Measurements from ENCODE around the gene OTUD4.

Gene OTUD4

DNA sequence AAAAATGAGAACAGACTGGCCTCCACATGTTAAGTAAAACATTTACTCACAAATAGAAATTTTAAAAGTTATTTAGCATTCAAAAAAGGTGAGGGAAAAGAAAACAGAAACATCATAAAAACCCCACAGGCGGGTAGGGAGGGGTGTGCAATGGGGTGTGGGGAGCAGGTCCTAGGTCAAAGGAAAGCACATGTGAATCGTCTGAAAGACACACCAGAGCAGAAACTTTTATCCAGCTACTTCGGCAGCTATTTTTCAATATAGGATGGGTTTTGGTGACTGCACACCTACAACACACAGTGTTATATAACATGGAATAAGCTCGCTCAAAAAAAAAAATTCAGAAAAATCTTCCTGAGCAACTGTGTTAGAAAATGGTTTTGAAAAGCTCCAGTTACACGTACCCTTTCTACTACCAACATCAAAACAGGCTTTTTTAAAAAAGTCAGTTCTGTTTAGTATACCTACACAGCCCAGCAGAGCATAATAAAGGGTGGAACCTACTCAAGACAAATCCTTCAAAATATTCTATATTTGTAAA, 1.6 kb downstream of the OTUD4 start:
- no peak for DNase-seq (ENCODE audit: low read depth)

DNA sequence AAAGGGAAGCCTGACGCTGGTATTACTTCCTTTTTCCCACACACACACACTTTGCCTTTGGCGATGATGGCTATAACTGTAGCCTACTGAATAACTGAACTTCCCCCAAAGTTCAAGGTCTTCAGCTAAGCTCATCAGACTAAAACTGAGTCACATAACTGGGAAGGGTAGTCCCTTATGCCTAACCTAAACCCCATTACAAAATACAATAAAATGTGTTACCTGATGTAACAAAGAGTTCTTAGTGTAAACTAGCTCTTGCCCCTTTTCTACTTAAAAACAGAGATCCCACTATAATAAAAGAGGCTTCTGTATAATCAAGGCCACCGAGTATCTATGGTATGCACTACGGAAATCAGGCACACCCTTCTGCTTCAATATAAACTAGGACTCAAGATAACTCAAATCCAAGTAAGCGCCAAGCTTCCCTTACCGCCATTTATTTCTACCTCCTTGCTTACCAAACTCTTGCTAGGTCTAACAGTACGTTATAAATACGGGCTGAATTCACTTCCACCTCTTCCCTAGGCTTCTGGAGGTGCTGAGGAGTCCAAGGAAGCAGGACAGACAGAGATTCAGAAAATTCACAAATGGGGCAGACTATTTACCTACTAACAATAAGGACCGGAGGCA, 2.4 kb downstream of the OTUD4 start:
- TF ChIP-seq, protein P1, sequence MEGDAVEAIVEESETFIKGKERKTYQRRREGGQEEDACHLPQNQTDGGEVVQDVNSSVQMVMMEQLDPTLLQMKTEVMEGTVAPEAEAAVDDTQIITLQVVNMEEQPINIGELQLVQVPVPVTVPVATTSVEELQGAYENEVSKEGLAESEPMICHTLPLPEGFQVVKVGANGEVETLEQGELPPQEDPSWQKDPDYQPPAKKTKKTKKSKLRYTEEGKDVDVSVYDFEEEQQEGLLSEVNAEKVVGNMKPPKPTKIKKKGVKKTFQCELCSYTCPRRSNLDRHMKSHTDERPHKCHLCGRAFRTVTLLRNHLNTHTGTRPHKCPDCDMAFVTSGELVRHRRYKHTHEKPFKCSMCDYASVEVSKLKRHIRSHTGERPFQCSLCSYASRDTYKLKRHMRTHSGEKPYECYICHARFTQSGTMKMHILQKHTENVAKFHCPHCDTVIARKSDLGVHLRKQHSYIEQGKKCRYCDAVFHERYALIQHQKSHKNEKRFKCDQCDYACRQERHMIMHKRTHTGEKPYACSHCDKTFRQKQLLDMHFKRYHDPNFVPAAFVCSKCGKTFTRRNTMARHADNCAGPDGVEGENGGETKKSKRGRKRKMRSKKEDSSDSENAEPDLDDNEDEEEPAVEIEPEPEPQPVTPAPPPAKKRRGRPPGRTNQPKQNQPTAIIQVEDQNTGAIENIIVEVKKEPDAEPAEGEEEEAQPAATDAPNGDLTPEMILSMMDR (conservative IDR thresholded peaks at IDR 0.05; ENCODE audit: low read length), result no peak
- DNase-seq (ENCODE audit: low read depth), result peak; percentile 20

More for the DNA sequence above, 1.6 kb downstream of the OTUD4 start:
- peak overlapping the region; percentile 83 for H3K4me3 ChIP-seq (ENCODE audit: low read length)
- TF ChIP-seq, protein P1 (conservative IDR thresholded peaks at IDR 0.05; ENCODE audit: low read length), result no peak

DNA sequence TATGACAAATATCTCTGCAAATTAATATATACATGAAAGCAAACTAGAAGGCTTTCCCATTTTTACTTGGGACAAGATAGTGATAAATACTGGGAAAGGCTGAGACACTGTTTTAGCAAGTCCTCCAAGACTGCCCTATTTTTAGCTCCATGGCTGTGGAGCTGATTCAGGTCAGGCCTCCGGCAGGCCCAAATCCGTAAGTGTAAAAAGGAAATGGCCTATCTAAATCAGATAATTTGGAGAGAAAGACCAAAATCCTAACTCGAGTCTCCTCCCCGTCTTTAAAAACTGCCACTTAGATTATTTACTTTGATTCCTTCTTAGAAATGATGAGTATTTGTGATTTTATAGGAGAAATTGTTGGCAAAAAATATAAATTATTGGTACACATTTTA, 2.9 kb downstream of the OTUD4 start:
- peak; percentile 47 for DNase-seq (ENCODE audit: low read depth)
- TF ChIP-seq, protein P1 (conservative IDR thresholded peaks at IDR 0.05; ENCODE audit: low read length), result no peak
- peak overlapping the region; percentile 83 for H3K4me3 ChIP-seq (ENCODE audit: low read length)

More for the DNA sequence above, 2.4 kb downstream of the OTUD4 start:
- H3K4me3 ChIP-seq (ENCODE audit: low read length), result peak overlapping the region; percentile 83

GRCh38 chr4:145176641-145177432, 3.6 kb downstream of the OTUD4 start:
- DNase-seq (ENCODE audit: low read depth), result no peak
- TF ChIP-seq, protein P1 (conservative IDR thresholded peaks at IDR 0.05; ENCODE audit: low read length), result no peak
- peak overlapping the region; percentile 83 for H3K4me3 ChIP-seq (ENCODE audit: low read length)

- no peak for DNase-seq (ENCODE audit: low read depth)
- TF ChIP-seq, protein P1 (conservative IDR thresholded peaks at IDR 0.05; ENCODE audit: low read length), result no peak
- no peak overlapping the region for H3K4me3 ChIP-seq (ENCODE audit: low read length)
Measured at GRCh38 chr4:145171911-145172310, 8.5 kb downstream of the OTUD4 start.

- DNase-seq (ENCODE audit: low read depth), result no peak
- no peak overlapping the region for H3K4me3 ChIP-seq (ENCODE audit: low read length)
- TF ChIP-seq, protein P1 (conservative IDR thresholded peaks at IDR 0.05; ENCODE audit: low read length), result no peak
Measured at GRCh38 chr4:145170223-145170622, 10.2 kb downstream of the OTUD4 start.

All from AG10803 (cell line).